ENCODE data around the gene GATAD2B.

DNA sequence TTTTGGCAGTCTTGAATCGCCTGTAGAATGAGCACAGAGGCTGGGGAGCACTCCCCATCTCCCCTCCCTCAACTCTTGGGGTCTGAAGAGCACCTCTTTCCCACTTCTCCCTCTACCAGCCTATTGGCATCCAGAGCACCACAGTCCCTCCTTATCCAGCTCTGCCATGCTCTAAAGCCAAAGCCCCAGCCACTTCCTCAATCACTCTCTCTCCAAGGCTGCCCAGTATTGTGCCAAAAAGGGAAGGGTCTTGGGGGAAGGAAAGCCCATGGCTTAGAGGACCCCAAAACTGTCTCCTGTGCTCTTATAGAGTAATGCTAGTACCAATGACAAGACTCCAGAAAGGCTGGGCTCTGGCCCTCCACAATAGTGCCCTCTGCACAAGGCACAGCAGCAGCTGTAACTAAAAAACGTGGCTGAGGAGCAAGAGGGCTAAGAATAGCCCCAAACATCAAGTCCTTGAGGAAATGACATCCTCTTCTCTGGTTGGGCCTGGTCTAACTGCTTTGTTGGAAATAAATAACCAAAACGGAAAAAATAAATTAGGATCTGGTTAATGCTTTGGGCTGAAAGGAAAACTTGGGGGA is 119.2 kb downstream of the GATAD2B start:
- TF ChIP-seq, protein P1, sequence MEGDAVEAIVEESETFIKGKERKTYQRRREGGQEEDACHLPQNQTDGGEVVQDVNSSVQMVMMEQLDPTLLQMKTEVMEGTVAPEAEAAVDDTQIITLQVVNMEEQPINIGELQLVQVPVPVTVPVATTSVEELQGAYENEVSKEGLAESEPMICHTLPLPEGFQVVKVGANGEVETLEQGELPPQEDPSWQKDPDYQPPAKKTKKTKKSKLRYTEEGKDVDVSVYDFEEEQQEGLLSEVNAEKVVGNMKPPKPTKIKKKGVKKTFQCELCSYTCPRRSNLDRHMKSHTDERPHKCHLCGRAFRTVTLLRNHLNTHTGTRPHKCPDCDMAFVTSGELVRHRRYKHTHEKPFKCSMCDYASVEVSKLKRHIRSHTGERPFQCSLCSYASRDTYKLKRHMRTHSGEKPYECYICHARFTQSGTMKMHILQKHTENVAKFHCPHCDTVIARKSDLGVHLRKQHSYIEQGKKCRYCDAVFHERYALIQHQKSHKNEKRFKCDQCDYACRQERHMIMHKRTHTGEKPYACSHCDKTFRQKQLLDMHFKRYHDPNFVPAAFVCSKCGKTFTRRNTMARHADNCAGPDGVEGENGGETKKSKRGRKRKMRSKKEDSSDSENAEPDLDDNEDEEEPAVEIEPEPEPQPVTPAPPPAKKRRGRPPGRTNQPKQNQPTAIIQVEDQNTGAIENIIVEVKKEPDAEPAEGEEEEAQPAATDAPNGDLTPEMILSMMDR (IDR thresholded peaks at IDR 0.05) = no peak
- TF ChIP-seq, protein P2, sequence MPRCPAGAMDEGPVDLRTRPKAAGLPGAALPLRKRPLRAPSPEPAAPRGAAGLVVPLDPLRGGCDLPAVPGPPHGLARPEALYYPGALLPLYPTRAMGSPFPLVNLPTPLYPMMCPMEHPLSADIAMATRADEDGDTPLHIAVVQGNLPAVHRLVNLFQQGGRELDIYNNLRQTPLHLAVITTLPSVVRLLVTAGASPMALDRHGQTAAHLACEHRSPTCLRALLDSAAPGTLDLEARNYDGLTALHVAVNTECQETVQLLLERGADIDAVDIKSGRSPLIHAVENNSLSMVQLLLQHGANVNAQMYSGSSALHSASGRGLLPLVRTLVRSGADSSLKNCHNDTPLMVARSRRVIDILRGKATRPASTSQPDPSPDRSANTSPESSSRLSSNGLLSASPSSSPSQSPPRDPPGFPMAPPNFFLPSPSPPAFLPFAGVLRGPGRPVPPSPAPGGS (IDR thresholded peaks at IDR 0.05) = no peak
- TF ChIP-seq ESRRA (IDR thresholded peaks at IDR 0.05; ENCODE audit: borderline replicate concordance, low read length) (no peak), POLR2AphosphoS2 (conservative IDR thresholded peaks at IDR 0.05; ENCODE audit: low read length) (no peak), CHD2 (IDR thresholded peaks at IDR 0.05; ENCODE audit: low read length, partially characterized antibody) (no peak), NPAS2 (CRISPR knock-in tag; IDR thresholded peaks at IDR 0.05; ENCODE audit: borderline replicate concordance) (no peak), MAFK (IDR thresholded peaks at IDR 0.05; ENCODE audit: partially characterized antibody) (no peak), EHMT2 (IDR thresholded peaks at IDR 0.05; ENCODE audit: low read depth) (no peak), POLR2A (IDR thresholded peaks at IDR 0.05; ENCODE audit: low read length) (no peak), EP300 (IDR thresholded peaks at IDR 0.05) (no peak)
- TF ChIP-seq, protein P3, sequence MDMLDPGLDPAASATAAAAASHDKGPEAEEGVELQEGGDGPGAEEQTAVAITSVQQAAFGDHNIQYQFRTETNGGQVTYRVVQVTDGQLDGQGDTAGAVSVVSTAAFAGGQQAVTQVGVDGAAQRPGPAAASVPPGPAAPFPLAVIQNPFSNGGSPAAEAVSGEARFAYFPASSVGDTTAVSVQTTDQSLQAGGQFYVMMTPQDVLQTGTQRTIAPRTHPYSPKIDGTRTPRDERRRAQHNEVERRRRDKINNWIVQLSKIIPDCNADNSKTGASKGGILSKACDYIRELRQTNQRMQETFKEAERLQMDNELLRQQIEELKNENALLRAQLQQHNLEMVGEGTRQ (IDR thresholded peaks at IDR 0.05) = no peak
- TF ChIP-seq, protein P4, sequence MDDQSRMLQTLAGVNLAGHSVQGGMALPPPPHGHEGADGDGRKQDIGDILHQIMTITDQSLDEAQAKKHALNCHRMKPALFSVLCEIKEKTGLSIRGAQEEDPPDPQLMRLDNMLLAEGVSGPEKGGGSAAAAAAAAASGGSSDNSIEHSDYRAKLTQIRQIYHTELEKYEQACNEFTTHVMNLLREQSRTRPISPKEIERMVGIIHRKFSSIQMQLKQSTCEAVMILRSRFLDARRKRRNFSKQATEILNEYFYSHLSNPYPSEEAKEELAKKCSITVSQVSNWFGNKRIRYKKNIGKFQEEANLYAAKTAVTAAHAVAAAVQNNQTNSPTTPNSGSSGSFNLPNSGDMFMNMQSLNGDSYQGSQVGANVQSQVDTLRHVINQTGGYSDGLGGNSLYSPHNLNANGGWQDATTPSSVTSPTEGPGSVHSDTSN (IDR thresholded peaks at IDR 0.05) = no peak
- TF ChIP-seq, protein P5, sequence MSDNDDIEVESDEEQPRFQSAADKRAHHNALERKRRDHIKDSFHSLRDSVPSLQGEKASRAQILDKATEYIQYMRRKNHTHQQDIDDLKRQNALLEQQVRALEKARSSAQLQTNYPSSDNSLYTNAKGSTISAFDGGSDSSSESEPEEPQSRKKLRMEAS (IDR thresholded peaks at IDR 0.05) = no peak
